ENCODE results near the gene FNDC11. TPM values are rescaled to one million over a fixed set of nuclear protein-coding genes. Genes with fewer than 3 reads are reported as not detected.

FNDC11 gene
- polyA plus RNA-seq, 2 of the 4 experiments (the other 2 are of a cell fraction), result 0.14 to 0.18 TPM

DNA sequence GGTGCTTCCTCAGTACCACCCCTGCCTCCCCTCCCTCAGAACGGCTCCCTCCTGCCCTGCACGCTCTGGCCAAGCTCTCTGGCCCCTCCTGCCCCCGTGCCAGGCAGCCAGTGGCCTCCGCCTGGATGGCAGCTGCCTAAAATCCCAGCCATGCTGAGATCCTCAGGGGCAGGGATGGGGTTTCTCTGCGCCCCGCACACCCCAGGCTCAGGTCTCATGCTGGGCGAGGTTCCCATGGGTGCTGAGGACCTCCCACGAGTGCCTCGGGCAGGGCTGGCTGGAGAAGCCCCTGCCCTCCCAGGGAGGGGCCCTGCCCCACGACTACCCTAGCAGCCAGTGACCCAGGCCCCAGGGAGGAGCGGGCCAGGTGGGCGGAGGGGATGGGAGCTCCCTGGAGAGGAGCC is 19.5 kb upstream of the FNDC11 start:
- ATAC-seq, result no peak
- WGBS (ENCODE audit: missing lambda C conversion rate), result 76% methylated on average over 9 of the region's 12 CpGs
- no peak for DNase-seq (ENCODE audit: low read depth in 1 of 2, low spot score in 1 of 2)
- H3K9me3 ChIP-seq, result no peaks in the 10 kb centered on the region
- ChIA-PET POLR2A (interaction anchor here (4.9 kb wide), 1 partner anchor 13 kb away, joined by 62 read pairs; the partner anchor contains the start of gene PPDPF), CTCF (interaction anchor here (1.1 to 6.8 kb wide), 2 partner anchors 37 to 446 kb away, joined by 3 to 50 read pairs; no protein-coding TSS in a partner anchor)
- H3K27ac ChIP-seq, result no peak overlapping the region
- no peak for TF ChIP-seq CHD2 (IDR thresholded peaks at IDR 0.05; ENCODE audit: low read length, partially characterized antibody)
- no peak for TF ChIP-seq ESRRA (IDR thresholded peaks at IDR 0.05; ENCODE audit: borderline replicate concordance, low read length)
- no peak for TF ChIP-seq TFCP2L1 (CRISPR knock-in tag; IDR thresholded peaks at IDR 0.05)
- no peak for TF ChIP-seq POLR2A (IDR thresholded peaks at IDR 0.05; ENCODE audit: low read length)
- TF ChIP-seq FOSB (CRISPR knock-in tag; IDR thresholded peaks at IDR 0.05), result no peak
- TF ChIP-seq, protein P1, sequence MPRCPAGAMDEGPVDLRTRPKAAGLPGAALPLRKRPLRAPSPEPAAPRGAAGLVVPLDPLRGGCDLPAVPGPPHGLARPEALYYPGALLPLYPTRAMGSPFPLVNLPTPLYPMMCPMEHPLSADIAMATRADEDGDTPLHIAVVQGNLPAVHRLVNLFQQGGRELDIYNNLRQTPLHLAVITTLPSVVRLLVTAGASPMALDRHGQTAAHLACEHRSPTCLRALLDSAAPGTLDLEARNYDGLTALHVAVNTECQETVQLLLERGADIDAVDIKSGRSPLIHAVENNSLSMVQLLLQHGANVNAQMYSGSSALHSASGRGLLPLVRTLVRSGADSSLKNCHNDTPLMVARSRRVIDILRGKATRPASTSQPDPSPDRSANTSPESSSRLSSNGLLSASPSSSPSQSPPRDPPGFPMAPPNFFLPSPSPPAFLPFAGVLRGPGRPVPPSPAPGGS (IDR thresholded peaks at IDR 0.05), result no peak
- TF ChIP-seq RARB (CRISPR knock-in tag; IDR thresholded peaks at IDR 0.05), result no peak
- no peak for TF ChIP-seq GATA3 (IDR thresholded peaks at IDR 0.05; ENCODE audit: borderline replicate concordance)
- TF ChIP-seq CTCF (IDR thresholded peaks at IDR 0.05), result no peak
- TF ChIP-seq RFX5 (IDR thresholded peaks at IDR 0.05), result no peak
- no peak for TF ChIP-seq CHD4 (IDR thresholded peaks at IDR 0.05; ENCODE audit: borderline replicate concordance)
- TF ChIP-seq, protein P2, sequence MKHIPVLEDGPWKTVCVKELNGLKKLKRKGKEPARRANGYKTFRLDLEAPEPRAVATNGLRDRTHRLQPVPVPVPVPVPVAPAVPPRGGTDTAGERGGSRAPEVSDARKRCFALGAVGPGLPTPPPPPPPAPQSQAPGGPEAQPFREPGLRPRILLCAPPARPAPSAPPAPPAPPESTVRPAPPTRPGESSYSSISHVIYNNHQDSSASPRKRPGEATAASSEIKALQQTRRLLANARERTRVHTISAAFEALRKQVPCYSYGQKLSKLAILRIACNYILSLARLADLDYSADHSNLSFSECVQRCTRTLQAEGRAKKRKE (CRISPR knock-in tag; IDR thresholded peaks at IDR 0.05; ENCODE audit: low read depth), result no peak
- no peak for TF ChIP-seq JUN (IDR thresholded peaks at IDR 0.05)
- TF ChIP-seq MAZ (IDR thresholded peaks at IDR 0.05; ENCODE audit: borderline replicate concordance, low read depth, low read length), result no peak
- TF ChIP-seq MAFK (IDR thresholded peaks at IDR 0.05; ENCODE audit: partially characterized antibody), result no peak
- no peak for TF ChIP-seq FOXS1 (CRISPR knock-in tag; IDR thresholded peaks at IDR 0.05)
- H3K4me1 ChIP-seq, result peaks cover 18% of the 10 kb centered on the region
- no peak overlapping the region for H3K4me2 ChIP-seq
- FAIRE-seq, result no peak
- no peak overlapping the region for H3K4me3 ChIP-seq

- no peaks in the 10 kb centered on the region for H3K9me3 ChIP-seq
- H3K4me3 ChIP-seq, result no peak overlapping the region
- ATAC-seq (no peak), FAIRE-seq (no peak), DNase-seq (ENCODE audit: low read depth in 1 of 2, low spot score in 1 of 2) (no peak)
- H3K27ac ChIP-seq, result no peak overlapping the region
- CTCF ChIA-PET, result interaction anchor here (1.1 to 6.8 kb wide), 4 partner anchors 13 to 445 kb away, joined by 3 to 50 read pairs (median 42); partner anchors contain the start of gene PPDPF
- 88% methylated on average over 39 of the region's 49 CpGs for WGBS (ENCODE audit: missing lambda C conversion rate)
- no peak overlapping the region for H3K4me2 ChIP-seq
- peaks cover 18% of the 10 kb centered on the region for H3K4me1 ChIP-seq
- POLR2A ChIA-PET, result interaction anchor here (1.0 to 4.9 kb wide), 2 partner anchors 10 to 13 kb away, joined by 3 to 62 read pairs; partner anchors contain the start of gene PPDPF
- TF ChIP-seq RCOR1 (IDR thresholded peaks at IDR 0.05; ENCODE audit: low read depth, low read length) (no peak), FOSL2 (IDR thresholded peaks at IDR 0.05) (no peak), FOSL2 (CRISPR knock-in tag; IDR thresholded peaks at IDR 0.05) (no peak), ZC3H11A (IDR thresholded peaks at IDR 0.05) (no peak), ESRRA (IDR thresholded peaks at IDR 0.05; ENCODE audit: borderline replicate concordance, low read length) (no peak), TFCP2L1 (CRISPR knock-in tag; IDR thresholded peaks at IDR 0.05) (no peak), MAFK (IDR thresholded peaks at IDR 0.05; ENCODE audit: partially characterized antibody) (no peak), ELK1 (IDR thresholded peaks at IDR 0.05; ENCODE audit: low read depth, low read length) (no peak), CBX2 (IDR thresholded peaks at IDR 0.05; ENCODE audit: borderline replicate concordance, low read depth) (no peak), GATA3 (IDR thresholded peaks at IDR 0.05; ENCODE audit: borderline replicate concordance) (no peak), RARB (CRISPR knock-in tag; IDR thresholded peaks at IDR 0.05) (no peak), SREBF2 (IDR thresholded peaks at IDR 0.05) (no peak), FOSB (CRISPR knock-in tag; IDR thresholded peaks at IDR 0.05) (no peak), KDM1A (IDR thresholded peaks at IDR 0.05; ENCODE audit: low read depth) (no peak)
- TF ChIP-seq, protein P3, sequence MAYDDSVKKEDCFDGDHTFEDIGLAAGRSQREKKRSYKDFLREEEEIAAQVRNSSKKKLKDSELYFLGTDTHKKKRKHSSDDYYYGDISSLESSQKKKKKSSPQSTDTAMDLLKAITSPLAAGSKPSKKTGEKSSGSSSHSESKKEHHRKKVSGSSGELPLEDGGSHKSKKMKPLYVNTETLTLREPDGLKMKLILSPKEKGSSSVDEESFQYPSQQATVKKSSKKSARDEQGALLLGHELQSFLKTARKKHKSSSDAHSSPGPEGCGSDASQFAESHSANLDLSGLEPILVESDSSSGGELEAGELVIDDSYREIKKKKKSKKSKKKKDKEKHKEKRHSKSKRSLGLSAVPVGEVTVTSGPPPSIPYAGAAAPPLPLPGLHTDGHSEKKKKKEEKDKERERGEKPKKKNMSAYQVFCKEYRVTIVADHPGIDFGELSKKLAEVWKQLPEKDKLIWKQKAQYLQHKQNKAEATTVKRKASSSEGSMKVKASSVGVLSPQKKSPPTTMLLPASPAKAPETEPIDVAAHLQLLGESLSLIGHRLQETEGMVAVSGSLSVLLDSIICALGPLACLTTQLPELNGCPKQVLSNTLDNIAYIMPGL (CRISPR knock-in tag; IDR thresholded peaks at IDR 0.05; ENCODE audit: borderline replicate concordance), result no peak
- TF ChIP-seq, protein P4, sequence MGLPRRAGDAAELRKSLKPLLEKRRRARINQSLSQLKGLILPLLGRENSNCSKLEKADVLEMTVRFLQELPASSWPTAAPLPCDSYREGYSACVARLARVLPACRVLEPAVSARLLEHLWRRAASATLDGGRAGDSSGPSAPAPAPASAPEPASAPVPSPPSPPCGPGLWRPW (IDR thresholded peaks at IDR 0.05), result no peak
- TF ChIP-seq, protein P1 (IDR thresholded peaks at IDR 0.05), result no peak
These were observed 18.9 kb upstream of the FNDC11 start for GRCh38 chr20:63534831-63535651.
